HG02981 (cell line): ENCODE measurements around the gene EML4.

Experiments
- ATAC-seq: cut with Tn5 transposase; IDR thresholded peaks from one replicate; pipeline ENCODE4 v1.9.1; 2021; ENCODE audit warnings: mild to moderate bottlenecking, moderate library complexity; ENCODE audit not compliant: unreplicated experiment

The EML4 gene

GRCh38 chr2:42296226-42296625 lies 127.1 kb downstream of the EML4 start:
- peak; percentile 72 for ATAC-seq

DNA sequence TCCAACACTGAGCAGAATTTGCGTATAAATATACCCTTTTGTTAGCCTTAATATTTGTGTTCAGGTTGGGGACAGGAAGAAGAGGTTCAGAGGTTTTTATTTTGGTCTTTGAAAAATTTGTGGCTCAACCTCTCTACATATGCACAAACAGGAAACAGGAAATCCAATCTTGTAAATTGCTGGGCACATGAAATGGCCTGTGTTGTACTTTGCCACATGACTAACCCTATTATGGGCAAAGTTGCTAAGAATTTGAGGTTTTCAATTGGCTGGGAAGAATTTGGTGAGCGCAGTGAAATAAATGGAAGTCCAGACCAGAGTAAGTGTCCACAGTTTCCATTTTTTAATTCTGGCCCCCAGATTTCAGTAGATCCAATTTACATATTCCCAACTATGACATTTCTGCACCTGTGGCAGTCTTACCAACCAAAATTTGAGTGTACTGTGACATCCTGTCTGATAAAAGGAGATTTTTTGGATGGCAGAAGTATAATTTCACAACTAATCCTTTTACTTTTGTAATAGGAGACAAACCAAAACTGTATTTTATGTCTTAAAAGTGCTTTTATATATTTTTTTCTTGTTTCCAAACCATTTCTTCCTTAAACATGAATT lies 128.3 kb downstream of the EML4 start:
- ATAC-seq: no peak

- ATAC-seq: no peak
Observed at GRCh38 chr2:42298132-42298531, 129.0 kb downstream of the EML4 start.

- no peak for ATAC-seq
Observed at GRCh38 chr2:42298996-42299754, 130.0 kb downstream of the EML4 start.

- no peak for ATAC-seq
Observed at GRCh38 chr2:42300527-42300926, 131.4 kb downstream of the EML4 start.

DNA sequence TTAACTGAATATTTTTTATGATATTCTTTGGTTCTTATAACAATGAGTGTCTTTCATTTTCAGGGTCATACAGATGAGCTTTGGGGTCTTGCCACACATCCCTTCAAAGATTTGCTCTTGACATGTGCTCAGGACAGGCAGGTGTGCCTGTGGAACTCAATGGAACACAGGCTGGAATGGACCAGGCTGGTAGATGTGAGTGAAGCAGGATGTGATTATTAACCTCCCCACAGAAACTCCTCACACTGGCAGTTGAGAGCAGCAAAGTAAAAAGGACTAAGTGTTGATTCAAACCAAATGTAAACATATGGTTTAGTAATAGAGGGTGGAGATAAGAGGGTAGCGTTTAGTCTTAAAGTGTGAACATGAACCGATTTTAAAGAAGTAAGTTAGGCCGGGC lies 134.1 kb downstream of the EML4 start:
- ATAC-seq: no peak

DNA sequence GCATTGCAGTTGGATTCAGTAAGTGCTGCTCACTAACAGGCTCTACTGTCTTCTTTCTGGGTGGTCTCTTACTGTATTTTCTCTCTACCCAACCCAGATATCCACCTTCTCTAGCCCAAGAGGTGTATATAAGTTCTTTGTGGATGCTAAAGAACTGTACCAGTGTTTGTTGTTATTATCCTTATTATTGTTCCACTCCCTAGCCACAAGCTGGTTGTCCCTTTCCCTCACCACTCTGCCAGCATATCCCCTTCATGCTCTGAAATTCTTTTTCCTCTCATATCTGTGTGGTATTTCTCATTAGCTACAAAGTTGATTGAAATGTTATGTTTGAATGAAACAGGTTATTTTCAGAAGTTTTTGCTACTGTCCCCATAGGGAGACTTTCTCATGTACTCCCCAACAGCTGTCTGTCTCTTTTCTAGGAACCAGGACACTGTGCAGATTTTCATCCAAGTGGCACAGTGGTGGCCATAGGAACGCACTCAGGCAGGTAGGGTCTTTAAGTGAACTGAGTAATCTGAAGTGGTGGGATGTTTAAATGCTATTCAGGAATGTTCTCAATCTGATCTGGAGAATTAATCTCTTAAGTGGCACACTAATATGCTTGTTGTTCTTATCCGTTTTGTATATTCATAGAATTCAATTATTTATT lies 135.0 kb downstream of the EML4 start:
- ATAC-seq: no peak

GRCh38 chr2:42307180-42307579 lies 138.0 kb downstream of the EML4 start:
- ATAC-seq: no peak

DNA sequence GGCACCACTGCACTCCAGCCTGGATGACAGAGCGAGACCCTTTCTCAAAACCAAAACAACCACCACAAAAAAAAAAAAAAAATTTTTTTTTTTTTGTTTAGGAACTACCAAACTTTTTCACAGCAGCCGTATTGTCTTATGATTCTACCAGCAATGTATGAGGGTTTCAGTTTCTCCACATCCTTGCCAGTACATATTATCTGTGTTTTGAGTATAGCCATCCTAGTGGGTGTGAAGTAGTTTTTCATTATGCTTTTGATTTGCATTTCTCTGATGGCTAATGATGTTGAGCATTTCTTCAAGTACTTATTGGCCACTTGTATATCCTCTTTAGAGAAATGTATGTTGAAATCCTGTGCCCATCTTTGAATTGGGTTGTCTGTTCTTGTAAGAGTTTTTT lies 140.2 kb downstream of the EML4 start:
- ATAC-seq: no peak

- no peak for ATAC-seq
Observed at GRCh38 chr2:42310007-42310515, 140.9 kb downstream of the EML4 start.

DNA sequence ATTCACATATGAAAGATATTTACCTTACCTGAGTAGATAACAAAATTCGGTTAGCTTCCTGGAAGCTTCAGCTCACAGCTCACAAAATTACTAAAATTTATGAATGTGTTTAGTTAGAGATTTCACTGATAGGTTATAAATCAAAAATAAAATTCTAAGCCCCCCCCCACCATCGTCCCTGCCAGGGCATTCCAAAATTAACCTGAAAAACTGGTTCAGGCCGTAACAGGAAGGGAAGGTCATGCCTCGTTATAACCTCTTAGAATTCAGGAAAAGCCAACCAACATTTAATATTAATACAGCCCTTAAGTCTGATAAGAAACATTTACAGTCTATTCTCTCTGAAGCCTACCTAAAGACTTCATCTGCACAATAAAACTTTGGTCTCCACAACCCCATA lies 143.0 kb downstream of the EML4 start:
- ATAC-seq: no peak

GRCh38 chr2:42314892-42315468 lies 145.8 kb downstream of the EML4 start:
- no peak for ATAC-seq

DNA sequence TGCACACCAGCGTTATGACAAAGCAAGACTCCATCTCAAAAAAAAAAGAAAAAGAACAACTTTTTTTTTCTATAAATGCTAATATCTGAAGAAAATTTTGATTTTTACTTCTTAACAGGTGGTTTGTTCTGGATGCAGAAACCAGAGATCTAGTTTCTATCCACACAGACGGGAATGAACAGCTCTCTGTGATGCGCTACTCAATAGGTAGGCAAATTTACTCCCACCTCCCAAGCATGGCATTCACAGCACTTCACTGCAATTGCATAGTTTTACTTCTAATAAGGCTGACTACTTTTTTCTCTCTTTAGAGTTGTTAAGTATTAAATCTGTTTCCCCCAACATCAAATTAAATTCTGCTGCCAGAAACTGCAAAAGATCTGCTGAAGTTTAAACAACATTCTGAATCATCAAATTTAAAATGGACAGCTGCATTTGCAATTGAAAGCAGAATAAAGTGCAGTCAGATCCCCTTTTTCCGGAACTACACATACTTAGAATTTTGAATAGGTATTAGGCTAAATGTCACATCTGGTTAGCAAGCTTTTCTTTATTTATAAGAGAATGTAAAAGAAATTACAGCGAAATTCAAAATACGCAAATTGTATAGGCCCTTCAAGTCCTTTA lies 146.8 kb downstream of the EML4 start:
- no peak for ATAC-seq

DNA sequence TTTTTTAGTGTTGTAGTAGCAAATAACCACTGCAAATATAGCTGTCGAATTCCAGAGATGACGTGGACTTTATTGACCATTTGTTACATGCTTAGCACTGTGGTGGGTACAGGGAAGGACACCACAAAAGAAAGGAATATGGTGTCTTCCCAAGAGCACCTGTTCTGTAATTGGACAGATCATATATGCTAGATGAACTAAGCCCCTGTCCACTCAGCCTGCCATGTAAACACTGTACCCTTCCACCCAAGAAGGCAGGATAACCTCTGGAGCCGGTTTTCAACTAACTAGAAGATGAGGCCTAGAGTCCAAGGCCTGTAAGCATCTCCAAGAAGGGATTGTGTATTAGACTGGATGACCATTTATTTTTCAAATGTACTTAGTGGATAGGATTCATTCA lies 147.8 kb downstream of the EML4 start:
- no peak for ATAC-seq

DNA sequence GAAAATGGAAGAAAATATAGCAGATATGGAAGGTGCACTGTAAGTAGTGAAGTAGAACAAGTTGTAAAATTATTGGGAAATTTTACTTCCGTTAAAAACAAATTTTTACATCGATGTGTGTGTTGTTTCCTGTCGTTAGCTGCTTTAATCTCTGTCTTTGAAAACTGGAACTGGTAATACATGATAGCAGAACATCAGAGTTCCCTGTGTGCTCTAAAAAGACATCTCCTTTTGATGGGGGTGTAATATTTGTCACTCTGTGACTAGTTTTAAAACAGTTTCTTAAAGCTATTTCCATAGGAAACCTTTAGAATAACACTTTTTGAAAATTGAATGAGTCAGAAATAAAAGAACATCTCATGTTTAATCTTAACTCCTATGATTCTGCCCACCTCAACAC lies 148.3 kb downstream of the EML4 start:
- ATAC-seq: no peak

DNA sequence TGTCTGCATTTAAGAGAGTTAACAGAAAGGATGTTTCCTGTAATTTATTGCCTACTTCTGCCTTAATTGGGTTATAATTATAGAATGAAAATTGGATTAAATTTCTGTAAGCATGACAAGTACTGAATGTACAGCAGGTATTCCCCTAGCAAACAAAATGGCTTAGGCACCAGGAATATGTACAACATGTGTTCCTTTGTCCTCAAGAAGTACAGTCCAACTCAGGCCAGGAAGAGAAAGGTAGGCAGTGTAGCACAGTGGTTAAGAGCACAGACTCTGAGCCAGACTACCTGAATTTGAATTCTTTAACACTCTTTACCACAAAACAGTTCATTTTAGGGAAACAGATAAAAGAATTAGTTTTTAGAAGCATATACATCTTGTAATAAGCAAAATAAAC lies 148.8 kb downstream of the EML4 start:
- ATAC-seq: no peak

GRCh38 chr2:42319265-42319664 lies 150.1 kb downstream of the EML4 start:
- no peak for ATAC-seq

DNA sequence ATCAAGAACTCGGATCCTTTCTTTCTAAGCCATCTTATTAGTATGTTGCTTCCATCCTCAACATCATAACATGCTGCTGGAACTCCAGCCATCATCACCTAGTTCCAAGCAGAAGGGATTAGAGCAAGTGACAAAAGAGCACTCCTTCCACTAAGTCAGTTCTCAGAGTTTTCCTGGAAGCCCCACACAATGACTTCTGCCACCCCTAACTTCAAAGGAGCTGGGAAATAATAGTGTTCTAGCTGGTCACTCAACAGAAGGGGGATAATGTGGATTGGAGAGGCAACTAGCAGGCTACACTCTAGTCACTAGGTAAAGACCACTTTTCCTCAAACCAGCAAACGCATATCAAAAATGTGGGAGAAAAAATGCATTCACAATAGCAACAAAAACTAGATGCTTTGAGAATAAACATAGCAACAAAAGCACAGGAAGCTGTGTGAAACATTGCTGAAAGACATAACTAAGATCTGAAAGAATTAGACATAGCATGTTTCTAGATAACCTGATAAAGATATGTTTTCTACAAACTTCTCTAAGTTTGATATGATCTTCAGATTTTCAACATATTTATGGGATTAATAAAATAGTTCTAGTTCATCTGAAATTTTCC lies 152.4 kb downstream of the EML4 start:
- ATAC-seq: no peak

DNA sequence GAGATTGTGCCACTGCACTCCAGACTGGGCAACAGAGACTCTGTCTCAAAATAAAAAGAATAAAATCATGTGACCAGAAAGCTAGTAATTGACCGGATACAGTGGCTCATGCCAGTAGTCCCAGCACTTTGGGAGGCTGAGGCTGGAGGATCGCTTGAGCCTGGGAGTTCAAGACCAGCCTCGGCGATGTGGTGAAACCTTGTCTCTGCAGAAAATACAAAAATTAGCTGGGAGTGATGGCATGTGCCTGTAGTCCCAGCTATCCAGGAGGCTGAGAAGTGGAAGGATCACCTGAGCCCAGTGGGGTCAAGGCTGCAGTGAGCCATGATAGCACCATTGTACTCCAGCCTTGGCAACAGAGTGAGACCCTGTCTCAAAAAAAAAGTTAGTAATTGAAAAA lies 155.1 kb downstream of the EML4 start:
- no peak for ATAC-seq

GRCh38 chr2:42324949-42325348 lies 155.8 kb downstream of the EML4 start:
- no peak for ATAC-seq

DNA sequence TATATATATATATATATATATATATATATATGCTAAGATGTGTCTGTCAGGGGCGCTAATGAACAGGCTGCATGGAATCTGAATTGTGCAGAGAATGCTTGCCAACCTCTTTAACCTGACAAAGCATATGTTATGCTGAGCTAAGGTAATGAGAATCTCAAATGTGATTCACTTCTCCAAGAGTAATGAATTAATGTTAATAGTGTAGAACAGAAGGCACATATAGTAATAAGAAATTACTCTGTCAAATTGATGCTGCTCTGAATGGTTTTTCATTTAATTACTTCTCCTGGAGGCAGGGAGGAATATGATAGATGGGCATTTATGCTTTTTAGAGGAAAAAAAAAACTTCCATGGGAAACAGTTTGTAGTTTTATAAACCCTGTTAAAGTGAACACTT lies 156.5 kb downstream of the EML4 start:
- ATAC-seq: no peak
